Thoracic aorta (tissue), 2 donors: ENCODE results near the gene MACROH2A2. TPM values are rescaled to one million over a fixed set of nuclear protein-coding genes. Genes with fewer than 3 reads are reported as not detected.

Experiments
- ATAC-seq: fragments of 150-250 bp; one replicate; pipeline ENCODE4 v1.8.0; 2017; ENCODE audit warnings: low read depth; ENCODE audit not compliant: insufficient number of reproducible peaks, low FRiP score
- DNase-seq: peaks from one replicate; pipeline ENCODE4 v3.0.0-alpha.2; 2020; ENCODE audit warnings: low spot score
- H3K27ac ChIP-seq, 2 donors: fragments of 200-600 bp; sonication (generic); 1 replicate in 1 of 2; 2 replicates in 1 of 2; pipeline ENCODE4 v1.5.1; 2016; ENCODE audit warnings: mild to moderate bottlenecking in 2 of 2, moderate library complexity in 2 of 2
- H3K27me3 ChIP-seq: fragments of 200-600 bp; sonication (generic); replicated peaks from 2 replicates; pipeline ENCODE4 v1.6.0; 2016; ENCODE audit warnings: mild to moderate bottlenecking; ENCODE audit not compliant: insufficient read depth
- H3K36me3 ChIP-seq: fragments of 200-600 bp; sonication (generic); one replicate; pipeline ENCODE4 v1.5.1; 2016
- H3K4me1 ChIP-seq, 2 donors: fragments of 200-600 bp; sonication (generic); 1 replicate in 1 of 2; 2 replicates in 1 of 2; pipeline versions ENCODE4 v1.5.1 to v1.6.0; 2016; ENCODE audit warnings: low read depth in 2 of 2, mild to moderate bottlenecking in 1 of 2; ENCODE audit not compliant: control insufficient read depth in 1 of 2
- H3K4me3 ChIP-seq: fragments of 200-600 bp; sonication (generic); 2 replicates; pipeline ENCODE4 v1.5.1; 2016; ENCODE audit warnings: mild to moderate bottlenecking
- H3K9me3 ChIP-seq: fragments of 200-600 bp; sonication (generic); 2 replicates; pipeline ENCODE4 v1.5.1; 2016
- CTCF ChIP-seq: fragments of 200-600 bp; sonication (generic); IDR thresholded peaks from one replicate; pipeline ENCODE4 v1.5.1; 2019; ENCODE audit warnings: antibody characterized with exemption
- total RNA-seq, 2 donors: library from RNA; depleted of rRNA; stranded (reverse); fragments of >200 nt; gene quantifications; one replicate each; pipeline versions ENCODE4 v1.1.0 to v1.2.3, GENCODE V29; 2016

The MACROH2A2 gene
- total RNA-seq, 2 donors from 2014 or later: 0.68 to 8.5 TPM

GRCh38 chr10:70067586-70067985, 14.9 kb downstream of the MACROH2A2 start:
- ATAC-seq: no peak

GRCh38 chr10:70068925-70069324, 16.3 kb downstream of the MACROH2A2 start:
- Histone ChIP-seq H3K27ac (no peak overlapping the region), H3K4me3 (no peak overlapping the region), H3K27me3 (no peaks in the 10 kb centered on the region), H3K4me1 (no peaks in the 10 kb centered on the region), H3K36me3 (no peaks in the 10 kb centered on the region), H3K9me3 (no peaks in the 10 kb centered on the region)
- TF ChIP-seq CTCF: no peak
- no peak for ATAC-seq
- DNase-seq: no peak

More at GRCh38 chr10:70067586-70067985, 14.9 kb downstream of the MACROH2A2 start:
- TF ChIP-seq CTCF: no peak
- Histone ChIP-seq H3K9me3 (no peaks in the 10 kb centered on the region), H3K27ac (no peak overlapping the region), H3K36me3 (no peaks in the 10 kb centered on the region), H3K4me3 (no peak overlapping the region), H3K27me3 (no peaks in the 10 kb centered on the region), H3K4me1 (no peaks in the 10 kb centered on the region)
- no peak for DNase-seq

GRCh38 chr10:70069346-70069745, 16.7 kb downstream of the MACROH2A2 start:
- H3K4me1 ChIP-seq: no peaks in the 10 kb centered on the region
- no peak overlapping the region for H3K4me3 ChIP-seq
- DNase-seq: no peak
- no peak for ATAC-seq
- TF ChIP-seq CTCF: no peak
- H3K27me3 ChIP-seq: no peaks in the 10 kb centered on the region
- H3K9me3 ChIP-seq: no peaks in the 10 kb centered on the region
- no peaks in the 10 kb centered on the region for H3K36me3 ChIP-seq
- no peak overlapping the region for H3K27ac ChIP-seq

- H3K27ac ChIP-seq: no peak overlapping the region
- H3K9me3 ChIP-seq: no peaks in the 10 kb centered on the region
- no peaks in the 10 kb centered on the region for H3K4me1 ChIP-seq
- no peaks in the 10 kb centered on the region for H3K27me3 ChIP-seq
- no peak overlapping the region for H3K4me3 ChIP-seq
- no peaks in the 10 kb centered on the region for H3K36me3 ChIP-seq
- ATAC-seq (no peak), DNase-seq (no peak)
- no peak for TF ChIP-seq CTCF
These were observed 18.2 kb downstream of the MACROH2A2 start for GRCh38 chr10:70070834-70071233.

GRCh38 chr10:70074165-70074564, 21.5 kb downstream of the MACROH2A2 start:
- no peaks in the 10 kb centered on the region for H3K36me3 ChIP-seq
- no peaks in the 10 kb centered on the region for H3K27me3 ChIP-seq
- no peaks in the 10 kb centered on the region for H3K4me1 ChIP-seq
- DNase-seq (no peak), ATAC-seq (no peak)
- no peak for TF ChIP-seq CTCF
- no peak overlapping the region for H3K4me3 ChIP-seq
- no peaks in the 10 kb centered on the region for H3K9me3 ChIP-seq
- H3K27ac ChIP-seq: no peak overlapping the region
